ENCODE results near the gene FOXN3. TPM values are rescaled to one million over a fixed set of nuclear protein-coding genes. Genes with fewer than 3 reads are reported as not detected.

The FOXN3 gene
- total RNA-seq, 2 experiments from 2014 or later: 68.3 to 80.8 TPM

DNA sequence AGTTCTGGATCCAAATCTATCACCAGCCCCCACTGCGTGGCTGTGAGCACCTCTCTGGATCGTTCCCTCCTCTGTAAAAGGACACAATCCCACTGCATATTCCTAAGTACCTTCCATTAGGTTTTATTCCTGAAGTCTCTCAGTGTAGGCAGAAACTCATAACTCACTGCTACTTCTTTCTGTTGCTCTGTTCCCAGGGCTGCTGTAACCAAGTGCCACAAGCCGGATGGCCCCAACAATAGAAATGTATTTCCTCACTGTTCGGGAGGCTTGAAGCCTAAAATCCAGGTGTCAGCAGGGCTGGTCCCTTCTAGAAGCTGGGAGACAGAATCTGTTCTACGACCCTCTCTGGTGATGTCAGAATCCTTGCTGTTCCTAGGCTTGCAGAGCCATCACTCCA is 24.9 kb downstream of the FOXN3 start:
- POLR2A ChIA-PET: interaction anchor here (0.7 kb wide), 1 partner anchor 194 kb away, joined by 4 read pairs; no protein-coding TSS in a partner anchor
- CTCF ChIA-PET: interaction anchor here (0.6 kb wide), 1 partner anchor 8 kb away, joined by 3 read pairs; no protein-coding TSS in a partner anchor

DNA sequence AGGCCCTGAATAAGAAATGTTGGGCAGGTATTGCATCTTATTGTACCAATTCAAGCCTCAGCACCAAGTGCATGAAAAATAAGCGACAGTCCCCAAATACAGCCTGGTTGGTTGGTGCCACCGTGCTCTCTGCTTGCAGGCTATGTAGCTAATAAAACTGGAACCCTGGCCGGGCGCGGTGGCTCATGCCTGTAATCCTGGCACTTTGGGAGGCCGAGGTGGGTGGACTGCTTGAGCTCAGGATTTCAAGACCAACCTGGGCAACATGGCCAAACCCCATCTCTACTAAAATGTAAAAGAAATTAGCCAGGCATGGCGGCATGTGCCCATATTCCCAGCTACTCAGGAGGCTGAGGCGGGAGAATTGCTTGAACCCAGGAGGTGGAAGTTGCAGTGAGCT is 25.5 kb downstream of the FOXN3 start:
- CTCF ChIA-PET: no interaction called here
- POLR2A ChIA-PET: no interaction called here

DNA sequence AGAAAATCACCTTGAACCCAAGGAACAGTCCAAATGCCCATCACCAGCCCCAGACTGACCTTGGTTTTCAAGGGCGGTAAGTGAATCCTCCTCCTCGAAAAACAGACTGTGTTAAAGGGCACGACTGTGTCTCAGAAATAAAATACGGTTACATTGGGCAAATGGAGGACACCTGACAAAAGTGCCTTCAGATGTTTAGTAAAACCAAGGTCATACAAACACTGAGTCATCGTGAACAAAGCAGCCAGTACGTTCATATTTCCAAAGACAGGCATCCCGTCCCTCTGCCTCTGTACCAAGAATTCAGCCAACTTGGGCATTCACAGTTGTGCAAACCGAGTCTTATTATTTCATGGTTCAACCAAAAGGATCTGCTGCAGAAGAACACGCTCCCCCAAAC is 25.9 kb downstream of the FOXN3 start:
- ChIA-PET CTCF (no interaction called here), POLR2A (no interaction called here)

- CTCF ChIA-PET: no interaction called here
Observed at GRCh38 chr14:89388853-89389252, 28.2 kb downstream of the FOXN3 start.

GRCh38 chr14:89387922-89388685 is 28.9 kb downstream of the FOXN3 start:
- ChIA-PET CTCF (no interaction called here), POLR2A (no interaction called here)

More at GRCh38 chr14:89388853-89389252, 28.2 kb downstream of the FOXN3 start:
- POLR2A ChIA-PET: no interaction called here

- CTCF ChIA-PET: no interaction called here
Observed at GRCh38 chr14:89386212-89386886, 30.7 kb downstream of the FOXN3 start.

GRCh38 chr14:89384636-89385035 is 32.4 kb downstream of the FOXN3 start:
- CTCF ChIA-PET: no interaction called here
- POLR2A ChIA-PET: no interaction called here

More at GRCh38 chr14:89386212-89386886, 30.7 kb downstream of the FOXN3 start:
- POLR2A ChIA-PET: no interaction called here

GRCh38 chr14:89384023-89384422 is 33.0 kb downstream of the FOXN3 start:
- ChIA-PET CTCF (interaction anchor here (0.6 kb wide), 1 partner anchor 8 kb away, joined by 3 read pairs; no protein-coding TSS in a partner anchor), POLR2A (no interaction called here)

GRCh38 chr14:89382901-89383845 is 33.9 kb downstream of the FOXN3 start:
- POLR2A ChIA-PET: no interaction called here
- CTCF ChIA-PET: interaction anchor here (0.6 kb wide), 1 partner anchor 9 kb away, joined by 3 read pairs; no protein-coding TSS in a partner anchor

- CTCF ChIA-PET: no interaction called here
- POLR2A ChIA-PET: no interaction called here
Observed at GRCh38 chr14:89382487-89382886, 34.5 kb downstream of the FOXN3 start.

DNA sequence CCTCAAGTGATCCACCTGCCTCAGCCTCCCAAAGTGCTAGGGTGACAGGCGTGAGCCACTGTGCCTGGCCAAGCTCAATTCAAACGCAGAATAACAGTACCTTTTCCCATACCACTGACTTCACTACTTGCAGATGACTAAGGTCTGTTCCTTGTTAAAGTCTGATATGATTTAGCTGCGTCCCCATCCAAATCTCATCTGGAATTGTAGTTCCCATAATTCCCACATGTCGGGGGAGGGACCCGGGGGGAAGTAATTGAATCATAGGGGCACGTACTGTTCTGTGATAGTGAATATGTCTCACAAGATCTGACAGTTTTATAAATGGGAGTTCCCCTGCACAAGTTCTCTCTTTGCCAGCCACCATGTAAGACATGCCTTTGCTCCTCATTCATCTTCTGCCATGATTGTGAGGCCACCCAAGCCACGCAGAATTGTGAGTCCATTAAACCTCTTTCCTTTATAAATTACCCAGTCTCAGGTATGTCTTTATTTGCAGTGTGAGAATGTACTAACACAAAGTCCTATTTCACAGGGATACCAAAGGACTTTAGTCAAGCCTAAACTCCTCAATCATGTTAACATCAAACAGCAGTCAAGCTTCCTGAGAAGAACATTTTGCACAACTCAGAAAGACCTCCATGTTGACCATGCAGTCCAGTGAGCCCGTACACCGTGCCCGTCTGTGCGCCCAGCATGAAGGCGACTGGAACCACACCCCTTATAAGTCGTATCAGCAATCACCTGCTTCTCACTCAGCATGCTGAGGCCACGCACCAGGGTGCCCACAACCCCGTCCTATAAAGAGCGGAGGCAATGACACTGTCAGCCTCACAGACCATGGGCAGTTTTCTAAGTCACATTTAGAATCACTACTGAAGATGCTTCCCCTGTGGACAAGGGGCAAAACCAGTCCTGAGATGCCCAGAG is 36.9 kb downstream of the FOXN3 start:
- POLR2A ChIA-PET: no interaction called here
- CTCF ChIA-PET: no interaction called here

DNA sequence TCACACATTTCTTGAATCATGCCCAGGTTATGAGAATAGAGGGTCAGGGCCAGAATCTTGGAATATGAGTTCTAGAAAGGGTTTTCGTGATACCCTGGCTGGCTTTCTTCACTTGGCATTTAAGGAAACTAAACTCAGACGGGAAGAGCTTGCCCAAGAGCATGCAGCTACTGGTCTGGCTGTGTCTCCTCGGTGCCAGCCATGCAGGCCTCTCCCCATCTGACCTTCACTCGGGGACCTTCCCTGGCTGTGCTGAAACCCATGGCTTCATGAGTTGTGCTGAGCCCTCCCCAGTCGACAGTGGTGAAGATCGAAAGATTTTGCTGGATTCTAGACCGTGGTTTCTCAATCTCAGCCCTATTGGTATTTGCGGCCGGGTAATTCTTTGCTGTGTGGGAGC is 38.0 kb downstream of the FOXN3 start:
- ChIA-PET CTCF (no interaction called here), POLR2A (interaction anchor here (0.9 kb wide), 1 partner anchor 10 kb away, joined by 3 read pairs; no protein-coding TSS in a partner anchor)

- POLR2A ChIA-PET: interaction anchor here (0.9 kb wide), 1 partner anchor 9 kb away, joined by 3 read pairs; no protein-coding TSS in a partner anchor
- CTCF ChIA-PET: interaction anchor here (0.8 kb wide), 1 partner anchor 197 kb away, joined by 3 read pairs; no protein-coding TSS in a partner anchor
Observed at GRCh38 chr14:89378119-89378518, 38.9 kb downstream of the FOXN3 start.

DNA sequence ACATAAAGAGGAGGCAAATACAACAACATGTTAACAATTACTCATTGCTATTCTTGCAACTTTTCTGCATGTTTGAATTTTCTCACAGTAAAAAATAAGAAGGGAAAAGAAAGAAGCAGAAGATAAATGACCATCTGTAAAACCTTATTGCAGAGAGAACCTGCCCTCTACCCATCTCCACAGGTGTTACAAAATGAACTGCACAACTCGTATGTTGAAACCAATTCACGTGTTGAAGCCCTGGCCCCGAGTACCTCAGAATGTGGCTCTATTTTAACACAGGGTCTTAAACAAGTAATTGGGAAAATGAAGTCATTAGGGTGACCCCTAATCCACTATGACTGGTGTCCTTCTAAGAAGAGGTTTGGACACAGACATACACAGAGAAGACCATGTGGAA is 39.5 kb downstream of the FOXN3 start:
- ChIA-PET CTCF (interaction anchor here (0.6 to 0.8 kb wide), 2 partner anchors 38 to 198 kb away, joined by 3 read pairs; no protein-coding TSS in a partner anchor), POLR2A (no interaction called here)

DNA sequence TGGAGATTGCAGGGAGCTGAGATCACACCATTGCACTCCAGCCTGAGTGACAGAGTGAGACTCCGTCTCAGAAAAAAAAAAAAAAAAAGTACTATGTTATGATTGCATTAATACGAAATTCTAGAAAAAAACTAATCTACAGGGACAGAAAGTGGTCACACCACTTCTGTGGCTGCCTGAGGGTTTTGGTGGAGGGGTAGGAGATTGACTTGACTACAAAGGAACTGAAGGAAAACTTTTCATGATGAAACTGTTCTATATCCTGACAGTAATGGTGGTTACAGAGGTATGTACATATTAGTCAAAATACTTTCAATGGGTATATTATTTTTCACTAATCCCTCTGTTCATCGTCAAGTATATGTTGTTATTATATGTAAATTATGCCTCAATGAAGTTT is 42.1 kb downstream of the FOXN3 start:
- ChIA-PET POLR2A (no interaction called here), CTCF (no interaction called here)

- CTCF ChIA-PET: interaction anchor here (1.0 kb wide), 1 partner anchor 61 kb away, joined by 4 read pairs; no protein-coding TSS in a partner anchor
- POLR2A ChIA-PET: no interaction called here
Observed at GRCh38 chr14:89373185-89373584, 43.8 kb downstream of the FOXN3 start.

GRCh38 chr14:89372512-89372883 is 44.5 kb downstream of the FOXN3 start:
- CTCF ChIA-PET: interaction anchor here (1.0 kb wide), 1 partner anchor 60 kb away, joined by 4 read pairs; no protein-coding TSS in a partner anchor
- POLR2A ChIA-PET: no interaction called here

- CTCF ChIA-PET: interaction anchor here (0.7 kb wide), 1 partner anchor 46 kb away, joined by 3 read pairs; no protein-coding TSS in a partner anchor
- POLR2A ChIA-PET: no interaction called here
Observed at GRCh38 chr14:89371585-89372511, 45.2 kb downstream of the FOXN3 start.

Data from activated CD8-positive, alpha-beta memory T cell treated with anti-CD3 and anti-CD28 coated beads for 36 hours (primary cell).